NCI-H748 treated with DMSO at 0.1 percent for 48 hours (cell line): Measurements from ENCODE around the gene ESRRB.

Experiments used
- DNase-seq: peaks from one replicate; lab custom pipeline; 2025; lab: John Stamatoyannopoulos, UW

Gene ESRRB

GRCh38 chr14:76450476-76450875 lies 74.5 kb downstream of the ESRRB start:
- DNase-seq: no peak

GRCh38 chr14:76456200-76456599 lies 80.3 kb downstream of the ESRRB start:
- DNase-seq: peak; percentile 46

- DNase-seq: no peak
Measured at GRCh38 chr14:76456891-76457586, 81.1 kb downstream of the ESRRB start.

- DNase-seq: no peak
Measured at GRCh38 chr14:76457841-76458240, 81.9 kb downstream of the ESRRB start.

GRCh38 chr14:76461886-76462285 lies 85.9 kb downstream of the ESRRB start:
- no peak for DNase-seq

- DNase-seq: no peak
Measured at GRCh38 chr14:76462330-76462729, 86.4 kb downstream of the ESRRB start.

GRCh38 chr14:76463105-76463504 lies 87.2 kb downstream of the ESRRB start:
- DNase-seq: no peak

- DNase-seq: no peak
Measured at GRCh38 chr14:76464856-76465255, 88.9 kb downstream of the ESRRB start.

GRCh38 chr14:76465664-76466063 lies 89.7 kb downstream of the ESRRB start:
- DNase-seq: no peak

- DNase-seq: no peak
Measured at GRCh38 chr14:76467711-76468155, 91.8 kb downstream of the ESRRB start.

- no peak for DNase-seq
Measured at GRCh38 chr14:76472199-76472723, 96.3 kb downstream of the ESRRB start.

GRCh38 chr14:76473481-76474263 lies 97.7 kb downstream of the ESRRB start:
- no peak for DNase-seq

GRCh38 chr14:76480426-76480825 lies 104.5 kb downstream of the ESRRB start:
- no peak for DNase-seq

- DNase-seq: no peak
Measured at GRCh38 chr14:76484355-76484754, 108.4 kb downstream of the ESRRB start.

- DNase-seq: peak; percentile 98
Measured at GRCh38 chr14:76486251-76486743, 110.4 kb downstream of the ESRRB start.

GRCh38 chr14:76488551-76488950 lies 112.6 kb downstream of the ESRRB start:
- no peak for DNase-seq

- DNase-seq: no peak
Measured at GRCh38 chr14:76489667-76490066, 113.7 kb downstream of the ESRRB start.

GRCh38 chr14:76490111-76490510 lies 114.2 kb downstream of the ESRRB start:
- no peak for DNase-seq

- DNase-seq: no peak
Measured at GRCh38 chr14:76490735-76491134, 114.8 kb downstream of the ESRRB start.

GRCh38 chr14:76491172-76491930 lies 115.4 kb downstream of the ESRRB start:
- DNase-seq: no peak

GRCh38 chr14:76495983-76496382 lies 120.0 kb downstream of the ESRRB start:
- no peak for DNase-seq

GRCh38 chr14:76496595-76496994 lies 120.7 kb downstream of the ESRRB start:
- DNase-seq: no peak
